Measurements from ENCODE around the gene GBF1.
"Not testable (repeated sequence)": the region's sequence is repeated elsewhere in the genome, so short reads cannot be mapped to it uniquely, and the experiment has no call there.

GBF1 gene

GRCh38 chr10:102268375-102268888 is 23.1 kb downstream of the GBF1 start:
- DNase-seq: no peak

- DNase-seq: peak; percentile 30
Observed at GRCh38 chr10:102269017-102269416, 23.7 kb downstream of the GBF1 start.

- DNase-seq: no peak
Observed at GRCh38 chr10:102274062-102274461, 28.7 kb downstream of the GBF1 start.

GRCh38 chr10:102275343-102275742 is 30.0 kb downstream of the GBF1 start:
- no peak for DNase-seq

- no peak for DNase-seq
Observed at GRCh38 chr10:102279104-102279503, 33.8 kb downstream of the GBF1 start.

GRCh38 chr10:102280397-102281101 is 35.2 kb downstream of the GBF1 start:
- DNase-seq: peak; percentile 34

GRCh38 chr10:102281102-102281487 is 35.8 kb downstream of the GBF1 start:
- no peak for DNase-seq

GRCh38 chr10:102283488-102283887 is 38.2 kb downstream of the GBF1 start:
- no peak for DNase-seq

- no peak for DNase-seq
Observed at GRCh38 chr10:102283890-102284289, 38.6 kb downstream of the GBF1 start.

GRCh38 chr10:102284531-102284930 is 39.2 kb downstream of the GBF1 start:
- DNase-seq: no peak

GRCh38 chr10:102285133-102285532 is 39.8 kb downstream of the GBF1 start:
- no peak for DNase-seq

- no peak for DNase-seq
Observed at GRCh38 chr10:102286216-102286615, 40.9 kb downstream of the GBF1 start.

- DNase-seq: no peak
Observed at GRCh38 chr10:102287538-102287937, 42.2 kb downstream of the GBF1 start.

GRCh38 chr10:102287991-102288390 is 42.7 kb downstream of the GBF1 start:
- no peak for DNase-seq

- no peak for DNase-seq
Observed at GRCh38 chr10:102289356-102289755, 44.0 kb downstream of the GBF1 start.

- no peak for DNase-seq
Observed at GRCh38 chr10:102289840-102290239, 44.5 kb downstream of the GBF1 start.

- no peak for DNase-seq
Observed at GRCh38 chr10:102291221-102291905, 46.0 kb downstream of the GBF1 start.

GRCh38 chr10:102297101-102297500 is 51.8 kb downstream of the GBF1 start:
- no peak for DNase-seq

GRCh38 chr10:102298899-102299298 is 53.6 kb downstream of the GBF1 start:
- no peak for DNase-seq

GRCh38 chr10:102299873-102300272 is 54.5 kb downstream of the GBF1 start:
- no peak for DNase-seq

- peak; percentile 19 for DNase-seq
Observed at GRCh38 chr10:102300278-102300843, 55.0 kb downstream of the GBF1 start.

- DNase-seq: not testable (repeated sequence)
Observed at GRCh38 chr10:102300912-102301311, 55.6 kb downstream of the GBF1 start.

- not testable (repeated sequence) for DNase-seq
Observed at GRCh38 chr10:102301332-102301731, 56.0 kb downstream of the GBF1 start.

- no peak for DNase-seq
Observed at GRCh38 chr10:102302611-102303010, 57.3 kb downstream of the GBF1 start.
